ENCODE data around the gene VPS8. TPM values are rescaled to one million over a fixed set of nuclear protein-coding genes. Genes with fewer than 3 reads are reported as not detected.

The VPS8 gene
- total RNA-seq, 1 donor from 2014 or later: 59.4 TPM

DNA sequence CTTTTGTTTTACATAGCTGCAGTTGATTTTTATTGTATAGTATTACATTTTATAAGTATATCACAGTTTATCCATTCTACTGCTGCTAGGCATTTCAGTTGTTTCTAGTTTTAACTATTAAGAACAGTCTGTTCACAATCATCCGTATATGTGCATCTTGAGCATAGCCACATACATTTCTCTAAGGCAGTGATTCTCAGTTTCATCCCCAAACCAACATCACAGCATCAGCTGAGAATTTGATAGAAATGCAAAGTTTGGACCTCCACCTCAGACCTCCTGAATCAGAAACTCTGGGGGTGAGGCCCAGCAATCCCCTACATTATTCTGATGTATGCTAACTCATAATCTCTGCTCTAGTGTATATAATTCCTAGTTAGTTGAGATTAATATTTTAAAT lies 120.8 kb downstream of the VPS8 start:
- peaks cover 20% of the 10 kb centered on the region for H3K36me3 Mint-ChIP-seq
- no peak overlapping the region for H3K4me3 Mint-ChIP-seq
- no peak for DNase-seq (ENCODE audit: extremely low spot score, unreplicated experiment)
- no peaks in the 10 kb centered on the region for H3K4me1 Mint-ChIP-seq (ENCODE audit: unreplicated experiment)
- H3K9me3 Mint-ChIP-seq: no peaks in the 10 kb centered on the region
- TF ChIP-seq, protein P1, sequence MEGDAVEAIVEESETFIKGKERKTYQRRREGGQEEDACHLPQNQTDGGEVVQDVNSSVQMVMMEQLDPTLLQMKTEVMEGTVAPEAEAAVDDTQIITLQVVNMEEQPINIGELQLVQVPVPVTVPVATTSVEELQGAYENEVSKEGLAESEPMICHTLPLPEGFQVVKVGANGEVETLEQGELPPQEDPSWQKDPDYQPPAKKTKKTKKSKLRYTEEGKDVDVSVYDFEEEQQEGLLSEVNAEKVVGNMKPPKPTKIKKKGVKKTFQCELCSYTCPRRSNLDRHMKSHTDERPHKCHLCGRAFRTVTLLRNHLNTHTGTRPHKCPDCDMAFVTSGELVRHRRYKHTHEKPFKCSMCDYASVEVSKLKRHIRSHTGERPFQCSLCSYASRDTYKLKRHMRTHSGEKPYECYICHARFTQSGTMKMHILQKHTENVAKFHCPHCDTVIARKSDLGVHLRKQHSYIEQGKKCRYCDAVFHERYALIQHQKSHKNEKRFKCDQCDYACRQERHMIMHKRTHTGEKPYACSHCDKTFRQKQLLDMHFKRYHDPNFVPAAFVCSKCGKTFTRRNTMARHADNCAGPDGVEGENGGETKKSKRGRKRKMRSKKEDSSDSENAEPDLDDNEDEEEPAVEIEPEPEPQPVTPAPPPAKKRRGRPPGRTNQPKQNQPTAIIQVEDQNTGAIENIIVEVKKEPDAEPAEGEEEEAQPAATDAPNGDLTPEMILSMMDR (conservative IDR thresholded peaks at IDR 0.05): no peak
- H3K27me3 Mint-ChIP-seq: no peaks in the 10 kb centered on the region
- no peak overlapping the region for H3K27ac Mint-ChIP-seq

DNA sequence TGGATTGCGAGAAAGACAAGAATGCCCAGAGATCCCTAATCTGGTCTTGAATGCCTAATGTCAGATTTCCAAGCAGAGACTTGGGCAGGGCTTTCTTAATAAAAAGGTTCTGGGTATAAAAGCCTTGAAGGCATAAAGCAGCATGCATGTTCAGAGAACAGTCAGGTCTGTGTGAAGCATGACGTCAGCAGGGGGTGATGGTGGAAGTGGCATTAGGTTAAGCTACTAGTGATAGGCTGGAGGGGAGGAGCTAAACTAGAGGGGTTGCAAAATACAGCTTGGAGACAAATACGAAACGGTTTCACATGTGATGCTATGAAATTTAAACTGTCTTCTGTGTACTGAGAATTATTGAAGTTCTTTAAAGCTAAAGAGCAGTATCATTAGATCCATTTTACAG lies 125.6 kb downstream of the VPS8 start:
- Mint-ChIP-seq H3K36me3 (peaks cover 23% of the 10 kb centered on the region), H3K4me1 (ENCODE audit: unreplicated experiment) (no peaks in the 10 kb centered on the region), H3K4me3 (no peak overlapping the region), H3K27me3 (no peaks in the 10 kb centered on the region), H3K27ac (no peak overlapping the region), H3K9me3 (no peaks in the 10 kb centered on the region)
- TF ChIP-seq, protein P1 (conservative IDR thresholded peaks at IDR 0.05): no peak
- DNase-seq (ENCODE audit: extremely low spot score, unreplicated experiment): no peak

DNA sequence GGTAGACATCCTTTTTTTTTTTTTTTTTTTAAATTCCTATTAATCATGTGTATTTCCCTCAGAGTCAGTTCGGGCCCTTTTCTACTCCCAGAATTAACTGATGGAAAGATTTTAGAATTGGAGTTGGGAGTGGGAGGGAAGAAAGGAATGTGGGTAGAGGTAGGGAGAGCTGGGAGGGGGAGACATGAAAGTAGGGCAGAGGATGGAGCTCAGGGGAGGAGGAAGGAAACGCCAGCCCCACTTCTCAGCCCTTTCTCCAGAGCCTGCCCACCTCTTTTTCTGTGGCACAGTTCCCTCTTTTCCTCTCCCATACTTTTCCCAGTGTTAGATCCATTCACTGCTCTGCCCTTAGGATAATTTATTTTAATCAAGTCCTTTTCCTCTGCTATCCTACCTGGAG lies 129.4 kb downstream of the VPS8 start:
- Mint-ChIP-seq H3K27me3 (no peaks in the 10 kb centered on the region), H3K4me1 (ENCODE audit: unreplicated experiment) (no peaks in the 10 kb centered on the region), H3K27ac (no peak overlapping the region)

DNA sequence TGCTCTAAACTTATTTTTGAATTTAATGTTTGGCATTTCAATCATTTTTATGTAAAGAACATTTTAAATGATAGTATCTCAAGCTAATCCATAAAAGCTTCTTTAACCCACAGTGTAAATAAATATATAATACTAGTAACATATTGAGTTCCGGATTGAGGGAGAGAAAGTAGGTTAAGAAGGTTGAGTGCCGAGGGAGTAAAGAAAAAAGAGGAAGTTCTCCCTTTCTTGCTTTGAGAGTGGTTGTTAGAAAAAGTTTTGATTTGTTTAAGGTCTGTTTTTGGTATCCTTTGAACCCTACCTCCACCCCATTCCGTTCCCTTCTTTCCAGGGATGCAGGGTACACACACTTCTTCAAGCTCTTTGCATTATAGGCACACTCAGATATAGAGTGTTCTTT lies 130.8 kb downstream of the VPS8 start:
- Mint-ChIP-seq H3K36me3 (peaks cover 14% of the 10 kb centered on the region), H3K4me3 (no peak overlapping the region), H3K27ac (no peak overlapping the region), H3K9me3 (no peaks in the 10 kb centered on the region), H3K27me3 (no peaks in the 10 kb centered on the region), H3K4me1 (ENCODE audit: unreplicated experiment) (no peaks in the 10 kb centered on the region)
- TF ChIP-seq, protein P1 (conservative IDR thresholded peaks at IDR 0.05): no peak
- no peak for DNase-seq (ENCODE audit: extremely low spot score, unreplicated experiment)

More for the DNA sequence above, 129.4 kb downstream of the VPS8 start:
- H3K36me3 Mint-ChIP-seq: peaks cover 22% of the 10 kb centered on the region
- no peaks in the 10 kb centered on the region for H3K9me3 Mint-ChIP-seq
- DNase-seq (ENCODE audit: extremely low spot score, unreplicated experiment): no peak
- H3K4me3 Mint-ChIP-seq: no peak overlapping the region
- TF ChIP-seq, protein P1 (conservative IDR thresholded peaks at IDR 0.05): no peak

DNA sequence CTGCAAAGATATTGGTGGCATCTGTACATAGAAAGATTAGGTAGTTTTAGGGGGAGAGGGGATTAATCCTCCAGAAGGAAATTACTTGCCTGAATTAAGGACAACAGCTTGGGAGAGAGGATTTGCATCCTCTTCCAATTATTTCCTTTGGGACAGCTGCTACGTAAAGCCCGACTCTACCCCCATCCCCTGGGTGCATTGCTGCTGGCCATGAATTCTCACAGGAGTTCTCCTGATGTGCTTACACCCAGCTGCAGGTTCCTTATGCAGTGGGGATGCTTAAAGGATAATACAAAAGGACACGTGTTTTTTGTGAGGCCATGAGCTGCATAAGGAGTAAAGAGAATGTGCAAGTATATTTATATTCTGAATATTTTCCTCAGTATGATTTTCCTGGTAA lies 132.3 kb downstream of the VPS8 start:
- TF ChIP-seq, protein P1 (conservative IDR thresholded peaks at IDR 0.05): no peak
- Mint-ChIP-seq H3K27ac (no peak overlapping the region), H3K27me3 (no peaks in the 10 kb centered on the region), H3K4me3 (no peak overlapping the region), H3K4me1 (ENCODE audit: unreplicated experiment) (no peaks in the 10 kb centered on the region), H3K9me3 (no peaks in the 10 kb centered on the region), H3K36me3 (peaks cover 12% of the 10 kb centered on the region)
- no peak for DNase-seq (ENCODE audit: extremely low spot score, unreplicated experiment)
